Stomach (tissue), 4 donors: ENCODE data around the gene C9orf50.

Experiments
- CTCF ChIP-seq, 7 experiments: fragments of 450-650 bp in 4 of 7; fragments of 200-600 bp in 3 of 7; sonication (generic) in 3 of 7; IDR thresholded peaks; one replicate each; pipeline ENCODE4 v1.5.1; 2016 to 2019; ENCODE audit warnings: antibody characterized with exemption in 7 of 7, control low read depth in 2 of 7, mild to moderate bottlenecking in 1 of 7
- EP300 ChIP-seq: sonication (generic); formaldehyde crosslinking; IDR thresholded peaks from one replicate; pipeline ENCODE4 v1.6.1; 2017; ENCODE audit warnings: antibody characterized with exemption
- POLR2A ChIP-seq, 4 donors: fragments of 450-650 bp; IDR thresholded peaks; one replicate each; pipeline ENCODE4 v1.6.1; 2016; ENCODE audit warnings: antibody characterized with exemption in 4 of 4, control low read depth in 2 of 4, mild to moderate bottlenecking in 1 of 4, moderate library complexity in 1 of 4
- POLR2AphosphoS5 ChIP-seq, 3 donors: sonication (generic); formaldehyde crosslinking; IDR thresholded peaks; one replicate each; pipeline ENCODE4 v1.6.1; 2016; ENCODE audit warnings: antibody characterized with exemption in 3 of 3

DNA sequence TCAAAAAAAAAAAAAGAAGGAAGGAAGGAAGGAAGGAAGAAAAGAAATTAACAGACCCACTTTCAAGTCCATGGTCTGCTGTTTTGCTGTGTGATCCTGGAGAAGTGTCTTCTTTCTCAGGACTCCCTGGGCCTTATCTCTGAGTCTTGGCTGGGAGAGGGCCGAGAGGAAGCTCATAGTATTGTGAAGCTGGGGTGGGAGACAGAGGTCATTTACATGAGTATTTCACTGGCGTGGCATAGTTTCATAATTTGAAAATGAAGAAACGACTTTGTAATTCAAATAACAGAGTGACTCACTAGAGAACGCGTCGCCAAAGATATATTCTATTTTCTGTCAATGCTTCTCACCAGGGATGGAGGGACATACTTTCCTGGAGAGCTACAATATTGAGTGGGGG is 2.4 kb upstream of the C9orf50 start:
- TF ChIP-seq CTCF (IDR thresholded peaks at IDR 0.05) (no peak), POLR2AphosphoS5 (IDR thresholded peaks at IDR 0.05) (no peak), POLR2A (IDR thresholded peaks at IDR 0.05) (no peak), EP300 (no peak)
